ENCODE measurements around the gene GP1BB. TPM values are rescaled to one million over a fixed set of nuclear protein-coding genes. Genes with fewer than 3 reads are reported as not detected.

GP1BB gene
- total RNA-seq, 1 donor from 2014 or later, result 3.0 TPM

DNA sequence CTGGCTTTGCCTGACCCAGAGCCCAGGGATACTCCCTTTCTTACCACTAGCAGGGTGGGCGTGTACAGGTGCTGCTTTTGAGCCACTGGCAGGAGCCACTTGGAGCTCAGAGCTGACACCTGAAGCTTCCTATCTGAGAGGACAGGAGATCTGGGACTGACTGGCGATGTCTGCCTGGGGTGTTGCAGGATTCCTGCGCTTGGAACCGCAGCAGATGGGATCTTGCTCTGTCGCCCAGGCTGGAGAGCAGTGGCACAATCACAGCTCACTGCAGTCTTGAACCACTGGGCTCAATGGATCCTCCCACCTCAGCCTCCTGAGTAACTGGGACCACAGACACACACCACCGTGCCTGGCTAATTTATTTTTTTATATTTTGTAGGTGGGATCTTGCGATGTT, 17.7 kb downstream of the GP1BB start:
- DNase-seq (ENCODE audit: low read depth in 2 of 2), result no peak

DNA sequence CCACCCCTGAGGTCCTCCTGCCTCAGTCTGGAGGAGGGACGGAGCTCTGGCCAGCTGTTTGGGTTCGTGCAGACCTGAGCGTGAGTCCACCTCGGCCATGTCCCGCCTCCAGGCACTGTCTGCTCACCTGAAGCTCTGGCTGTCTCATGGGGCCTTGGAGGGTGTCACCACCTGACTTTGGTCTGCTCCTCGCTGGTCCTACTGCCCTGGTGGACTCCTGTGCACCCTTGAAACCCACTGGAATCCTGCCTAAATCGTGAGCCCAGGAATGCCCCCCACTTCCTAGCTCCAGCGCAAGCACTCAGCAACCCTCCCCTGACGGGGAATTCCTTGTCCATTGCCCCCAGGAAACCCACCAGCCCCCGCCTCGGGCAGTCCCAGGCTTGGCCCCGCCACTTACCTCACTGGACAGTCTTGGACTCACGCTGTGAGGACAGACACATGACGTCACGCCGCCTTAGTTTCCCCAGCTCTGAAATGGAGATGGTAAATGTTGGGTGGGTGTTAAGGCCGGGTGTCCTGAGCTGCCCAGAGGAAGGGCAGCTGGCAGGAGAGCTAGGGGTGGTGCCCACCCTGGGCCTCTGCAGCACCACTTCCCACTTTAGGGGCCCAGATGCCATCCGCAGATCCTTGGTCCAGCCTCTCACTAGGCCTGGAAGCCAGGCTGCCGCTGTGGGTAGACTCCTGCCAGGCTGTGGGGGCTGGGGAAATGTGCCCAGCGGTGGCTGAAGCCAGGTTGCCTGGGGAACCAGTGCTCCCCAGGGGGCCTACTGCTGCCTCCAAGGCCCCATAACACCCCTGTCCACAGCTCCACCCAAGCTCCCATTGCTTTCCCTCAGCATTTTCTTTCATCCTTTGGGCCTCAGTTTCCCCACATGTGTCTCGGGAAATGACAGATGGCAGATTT, 19.1 kb downstream of the GP1BB start:
- DNase-seq (ENCODE audit: low read depth in 2 of 2), result no peak

DNA sequence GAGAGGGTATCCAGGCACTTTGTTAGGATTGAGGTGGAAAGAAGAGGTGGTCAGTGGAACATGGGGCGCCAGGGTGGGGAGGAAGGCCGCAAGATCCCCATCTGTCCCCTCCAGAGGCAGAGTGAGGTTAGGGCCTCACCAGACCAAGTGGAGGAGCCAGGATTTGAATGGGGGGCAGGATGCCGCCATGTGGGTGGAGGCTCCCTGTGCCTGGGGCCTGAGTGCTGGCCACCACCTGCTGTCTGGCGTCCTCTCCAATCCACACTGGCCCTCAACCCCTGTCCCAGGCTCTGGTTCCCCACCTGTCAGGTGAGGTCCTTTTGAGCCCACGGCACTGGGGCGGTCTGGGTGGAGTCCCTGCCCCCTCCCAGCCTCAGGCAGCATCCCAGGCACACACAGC, 19.7 kb downstream of the GP1BB start:
- DNase-seq (ENCODE audit: low read depth in 2 of 2), result no peak

DNA sequence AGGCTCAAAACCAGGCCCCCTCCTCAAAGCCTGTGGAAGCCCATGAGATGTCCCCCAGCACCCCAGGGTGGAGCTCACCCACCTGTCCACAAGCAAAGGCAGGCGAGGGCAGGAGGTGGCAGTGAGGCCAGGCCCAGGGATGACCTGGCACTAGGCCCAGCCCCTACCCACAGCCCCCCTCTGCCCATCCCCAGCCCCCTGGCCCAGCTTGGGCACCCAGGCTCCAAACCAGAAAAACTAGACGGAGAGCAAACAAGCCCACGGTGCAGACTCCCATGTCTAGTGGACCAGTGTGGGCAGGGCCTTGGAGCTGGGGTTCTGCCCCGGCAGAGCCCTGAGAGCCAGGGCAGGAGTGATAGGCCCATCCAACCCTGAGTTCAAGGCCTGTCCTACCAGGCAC, 20.3 kb downstream of the GP1BB start:
- DNase-seq (ENCODE audit: low read depth in 2 of 2), result no peak

DNA sequence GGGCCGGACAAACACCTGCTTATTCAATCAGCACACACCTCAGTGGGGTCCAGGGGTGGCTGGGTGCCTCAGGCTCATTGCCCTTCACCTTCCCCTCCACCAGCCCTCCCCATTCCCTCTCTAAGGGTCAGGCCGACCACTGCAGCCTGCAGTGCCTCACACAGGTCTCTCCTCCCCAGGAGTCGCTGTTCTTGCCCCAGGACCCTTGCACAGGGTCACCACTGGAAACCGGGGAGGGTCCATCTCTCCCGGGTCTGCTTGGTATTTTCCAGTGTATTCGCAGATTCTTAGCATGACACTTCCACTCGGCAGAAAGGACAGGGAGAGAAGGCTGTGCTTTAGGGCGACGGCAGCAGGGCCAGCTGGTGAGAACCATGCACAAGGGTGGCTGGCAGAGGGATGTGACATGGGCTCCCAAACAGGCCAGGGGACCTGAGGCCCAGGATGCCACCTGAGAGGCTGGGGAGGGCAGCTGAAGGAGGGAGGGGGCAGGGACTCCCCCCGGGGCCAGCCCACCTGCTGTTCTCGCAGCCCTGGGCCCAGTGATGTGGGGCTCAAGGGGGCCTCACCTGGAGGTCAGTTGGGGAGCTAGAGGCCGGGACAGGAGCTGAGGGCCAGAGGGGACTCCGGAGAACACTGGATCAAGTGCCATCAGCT, 21.1 kb downstream of the GP1BB start:
- DNase-seq (ENCODE audit: low read depth in 2 of 2), result no peak

DNA sequence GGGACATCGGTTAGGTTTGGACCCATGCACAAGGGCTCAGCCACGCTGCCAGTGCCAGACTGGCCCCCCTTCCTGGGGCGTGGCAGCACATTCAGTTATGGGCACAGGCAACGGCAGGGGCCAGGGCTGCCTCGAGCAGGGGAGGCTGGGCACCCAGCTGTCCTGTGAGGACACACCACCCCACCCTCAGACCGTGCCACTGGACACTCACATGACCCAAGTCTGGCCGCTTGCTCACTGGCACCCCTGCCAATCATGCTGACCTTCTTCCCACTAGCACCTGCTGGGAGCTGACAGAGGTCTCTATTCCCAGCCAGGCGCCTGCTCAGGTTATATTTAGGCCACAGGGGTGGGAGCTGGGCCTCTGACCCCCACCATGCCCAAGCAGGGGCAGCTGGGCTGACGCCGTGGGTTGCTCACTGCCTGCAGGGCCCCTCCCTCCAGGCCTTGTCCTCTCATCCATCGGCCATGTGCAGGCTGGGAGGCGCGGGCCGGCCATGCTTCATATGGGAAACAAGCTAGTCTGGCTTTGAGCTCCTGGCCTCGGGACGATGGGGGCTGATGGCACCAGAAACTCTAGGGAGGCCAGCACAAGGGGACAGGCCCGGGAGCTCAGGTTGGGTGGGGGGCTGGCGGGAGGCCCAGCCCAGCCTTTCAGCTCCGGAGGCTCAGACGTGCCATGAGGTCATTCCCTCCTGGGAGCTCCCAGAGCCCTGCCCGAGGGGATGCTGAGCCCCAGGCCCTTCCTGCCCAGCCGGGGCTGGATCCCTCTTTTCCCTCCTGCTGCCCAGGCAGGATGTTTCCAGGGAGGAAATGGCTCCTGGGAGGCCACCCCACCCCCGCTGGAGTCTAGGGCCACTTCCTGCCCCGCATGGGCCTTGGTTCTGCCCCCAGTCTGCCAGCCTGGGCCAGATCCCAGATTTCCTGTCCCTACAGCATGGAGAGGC, 22.1 kb downstream of the GP1BB start:
- DNase-seq (ENCODE audit: low read depth in 2 of 2), result no peak

DNA sequence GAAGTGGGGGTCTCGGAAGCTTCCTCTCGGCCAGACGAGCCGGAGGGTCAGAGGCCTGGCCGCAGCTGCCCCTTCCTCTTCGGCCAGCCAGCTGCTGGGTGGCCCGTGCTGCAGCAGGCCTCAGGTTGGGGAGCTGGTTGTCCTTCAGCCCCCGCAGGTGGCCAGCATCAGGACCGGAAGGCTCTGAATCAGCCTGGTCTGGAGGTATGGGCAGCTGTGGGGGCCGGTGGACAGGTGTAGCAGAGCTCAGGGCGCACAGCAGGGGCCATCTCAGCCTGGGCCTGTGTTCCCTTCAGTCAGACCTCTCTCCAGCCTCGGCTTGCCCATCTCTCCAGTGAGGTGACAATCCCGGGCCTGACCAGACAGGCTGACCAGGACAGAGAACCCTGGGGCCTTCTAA, 23.4 kb downstream of the GP1BB start:
- DNase-seq (ENCODE audit: low read depth in 2 of 2), result no peak

DNA sequence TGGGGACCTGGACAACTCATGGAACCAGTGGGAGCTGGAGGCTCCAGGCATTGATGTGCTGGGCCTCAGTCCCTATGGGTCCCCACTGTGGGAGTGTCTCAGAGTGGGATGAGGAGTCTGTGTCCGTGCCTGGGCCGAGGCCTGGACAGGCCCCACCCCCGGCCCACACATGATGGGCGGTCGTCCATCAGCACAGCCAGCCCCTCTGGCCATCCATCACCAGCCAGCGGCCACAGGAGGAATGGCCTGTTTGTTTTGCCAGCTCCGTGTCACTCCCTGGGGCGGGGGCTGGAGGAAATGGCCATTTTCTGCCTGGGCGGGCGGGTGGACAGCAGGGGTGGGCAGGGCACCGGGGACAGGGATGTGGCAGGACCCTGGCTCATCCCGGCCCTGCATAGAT, 24.2 kb downstream of the GP1BB start:
- DNase-seq (ENCODE audit: low read depth in 2 of 2), result no peak

DNA sequence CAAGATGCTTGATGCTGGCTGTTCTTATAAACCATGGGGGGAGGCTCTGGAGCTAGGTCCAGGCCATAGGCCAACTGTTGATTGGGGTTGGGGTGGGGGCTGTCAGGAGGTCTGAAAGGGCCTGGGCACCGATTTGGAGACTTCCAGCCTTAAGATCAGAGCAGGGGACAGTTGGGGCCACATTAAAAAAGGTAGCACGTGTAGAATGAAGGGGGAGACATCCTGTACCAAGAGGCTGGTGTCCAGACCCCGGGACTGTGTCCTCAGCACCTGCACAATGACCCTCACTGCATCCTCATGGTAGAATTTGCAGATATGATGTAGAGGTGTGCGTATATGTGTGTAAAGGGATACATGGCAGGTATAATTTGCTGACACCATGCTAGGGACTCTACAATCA, 24.8 kb downstream of the GP1BB start:
- no peak for DNase-seq (ENCODE audit: low read depth in 2 of 2)

DNA sequence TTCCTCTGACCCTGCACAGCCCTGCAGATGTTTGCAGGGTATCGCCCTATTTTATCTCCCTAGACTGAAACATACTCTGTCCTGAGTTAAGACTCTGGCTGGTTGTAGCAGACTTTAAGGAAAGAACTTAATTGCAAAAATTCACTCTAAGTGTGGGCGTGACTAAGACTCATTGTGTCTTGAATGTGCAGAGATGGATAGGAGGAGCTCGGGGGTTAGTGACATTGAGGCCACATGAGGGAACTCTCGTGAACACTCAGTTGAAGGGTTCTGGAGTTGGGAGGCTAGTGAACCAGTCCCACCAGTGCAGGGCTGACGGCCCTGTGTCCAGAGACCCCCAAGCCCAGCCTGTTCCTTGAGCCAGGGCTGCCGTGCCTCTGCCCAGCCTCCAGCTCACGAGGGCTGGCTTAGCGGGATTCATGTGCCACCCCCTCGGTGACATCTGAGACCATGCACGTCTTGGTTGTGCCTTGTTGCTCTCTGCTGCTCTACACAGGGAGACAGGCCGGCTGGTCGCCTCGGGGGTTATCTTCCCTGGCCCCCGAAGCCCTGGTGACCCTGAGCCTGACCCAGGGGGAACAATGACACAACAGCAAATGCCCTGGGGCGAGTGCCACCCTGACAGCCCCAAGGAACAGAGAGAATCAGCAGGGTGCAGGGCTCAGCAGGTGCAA, 25.8 kb downstream of the GP1BB start:
- no peak for DNase-seq (ENCODE audit: low read depth in 2 of 2)

DNA sequence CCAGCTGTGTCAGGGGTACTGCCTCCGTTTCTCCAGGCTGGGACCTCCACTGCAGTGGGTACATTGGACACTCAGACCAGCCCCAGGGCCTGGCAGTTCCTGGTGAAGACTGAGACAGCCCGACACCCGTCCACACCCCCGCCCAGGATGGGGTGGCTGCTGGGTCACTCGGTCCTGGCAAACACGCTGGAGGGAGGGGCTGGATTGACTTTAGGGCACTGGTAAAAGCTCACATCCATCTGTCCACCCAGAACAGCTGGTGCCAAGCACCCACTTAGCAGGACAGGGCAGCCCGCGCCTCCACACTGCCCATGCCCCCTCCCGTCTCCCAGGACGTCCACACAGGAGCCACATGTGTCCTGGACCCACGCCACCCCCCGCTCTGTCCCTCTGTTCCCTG, 26.5 kb downstream of the GP1BB start:
- no peak for DNase-seq (ENCODE audit: low read depth in 2 of 2)

DNA sequence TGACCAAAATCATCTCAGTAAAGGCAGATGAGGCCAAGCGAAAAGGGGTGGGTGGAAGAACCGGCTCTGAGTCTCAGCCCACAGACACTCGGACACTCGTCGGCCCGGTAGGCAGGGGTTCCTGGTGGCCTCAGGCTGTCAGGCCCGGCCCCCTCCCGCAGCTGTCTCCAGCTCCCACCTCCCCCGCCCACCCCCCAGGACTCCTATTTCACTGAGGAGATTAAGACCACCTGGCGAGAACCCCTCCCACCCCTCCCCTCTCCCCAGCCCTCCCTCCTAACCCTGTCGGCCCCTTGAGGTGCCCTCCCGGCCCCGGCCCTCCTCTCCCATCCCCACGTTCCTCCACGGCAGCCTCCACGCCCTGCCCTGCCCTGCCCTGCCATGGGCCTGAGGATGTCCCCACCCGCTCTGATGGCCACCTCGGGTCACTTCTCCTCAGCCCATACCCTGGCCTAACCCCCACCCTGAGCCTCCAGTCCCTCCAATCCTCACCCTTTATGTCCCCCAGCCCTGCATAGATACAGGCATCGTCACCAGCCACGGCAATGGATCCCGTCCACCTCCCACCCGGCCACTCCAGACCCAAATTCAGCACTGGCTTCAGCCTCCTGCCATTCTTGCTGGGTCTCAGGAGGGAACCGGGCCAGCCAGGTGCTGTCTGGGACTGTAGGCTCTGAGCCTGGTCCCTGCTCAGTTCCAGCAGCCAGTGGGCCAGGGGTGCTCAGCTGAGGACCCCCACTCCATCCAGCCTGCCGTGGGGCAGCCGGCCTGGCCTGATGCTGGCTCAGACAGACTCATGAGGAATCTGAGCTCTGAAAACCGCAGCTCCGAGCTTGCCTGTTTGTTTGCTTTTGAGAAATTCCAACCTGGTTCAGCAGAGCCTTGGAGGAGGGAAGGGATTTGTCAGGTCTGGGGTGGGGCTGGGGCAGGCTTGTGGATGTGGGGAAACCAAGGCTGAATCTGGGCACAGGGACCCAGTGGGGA, 27.5 kb downstream of the GP1BB start:
- no peak for DNase-seq (ENCODE audit: low read depth in 2 of 2)

DNA sequence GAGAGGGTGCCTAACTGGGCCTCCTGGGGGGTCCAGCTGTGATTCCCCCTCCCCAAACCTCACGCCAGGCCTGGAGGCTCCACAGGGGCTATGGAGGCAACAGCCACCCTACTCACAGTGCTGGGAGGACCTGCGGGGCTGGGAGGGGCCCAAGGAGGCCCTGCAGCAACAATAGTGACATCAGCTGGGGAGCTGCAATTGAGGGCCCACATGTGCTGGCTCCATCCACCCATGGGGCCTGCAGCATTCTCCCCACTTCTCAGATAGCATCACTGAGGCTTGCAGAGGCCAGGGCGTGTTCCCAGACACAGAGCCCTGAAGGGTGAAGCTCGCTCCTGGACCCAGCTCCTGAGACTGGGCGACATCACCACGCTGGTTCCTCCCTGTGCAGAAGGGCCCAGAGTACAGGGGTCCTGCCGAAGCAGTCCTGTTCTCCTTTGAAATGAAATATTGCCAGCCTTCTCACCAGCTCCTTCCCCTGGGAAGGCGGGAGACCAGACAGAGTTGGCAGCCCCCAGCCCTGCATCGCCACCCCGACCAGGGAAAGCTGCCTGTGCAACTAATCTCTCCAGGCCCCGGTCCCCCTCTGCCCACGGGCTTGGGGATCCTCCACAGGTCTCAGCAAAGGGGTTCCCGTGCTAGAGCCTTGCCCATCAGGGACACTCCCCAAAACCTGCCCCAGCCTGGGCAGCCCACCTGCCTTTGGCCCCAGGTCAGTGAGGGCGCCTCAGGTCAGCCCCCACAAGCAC, 28.3 kb downstream of the GP1BB start:
- no peak for DNase-seq (ENCODE audit: low read depth in 2 of 2)

DNA sequence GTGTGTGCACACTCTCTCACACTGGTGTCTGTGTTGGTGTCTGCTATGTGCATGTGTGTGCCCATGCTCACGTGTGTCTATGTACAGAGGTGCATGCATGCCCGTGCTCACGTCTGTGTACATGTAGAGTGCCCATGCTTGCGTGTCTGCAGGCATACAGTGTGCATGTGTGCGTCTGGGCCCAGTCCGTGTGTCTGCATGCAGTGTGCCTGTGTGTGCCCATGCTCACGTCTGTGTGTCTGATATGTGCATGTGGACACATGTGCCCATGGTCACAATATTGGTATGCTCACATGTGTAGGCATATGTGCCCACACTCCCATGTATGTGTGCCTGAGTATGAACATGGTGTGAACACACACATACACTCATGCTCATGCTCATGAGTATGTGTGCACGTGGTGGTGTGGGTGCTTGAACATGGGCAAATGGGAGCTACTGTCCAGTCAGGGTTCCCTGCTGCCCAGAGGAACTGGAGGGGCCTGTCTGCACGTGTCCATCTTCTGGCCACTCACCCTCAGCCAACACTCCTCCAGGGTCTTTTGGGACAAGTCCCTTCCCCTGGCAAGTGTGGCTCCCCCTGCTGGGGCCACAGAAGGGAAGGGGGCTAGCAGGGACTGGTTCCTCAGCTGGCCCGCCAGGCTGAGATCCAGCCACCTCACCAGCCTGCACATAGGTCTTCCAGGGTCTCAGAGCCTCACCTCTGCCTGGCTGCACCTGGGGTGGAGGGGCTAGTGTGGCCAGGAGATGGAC, 29.9 kb downstream of the GP1BB start:
- DNase-seq (ENCODE audit: low read depth in 2 of 2), result no peak

DNA sequence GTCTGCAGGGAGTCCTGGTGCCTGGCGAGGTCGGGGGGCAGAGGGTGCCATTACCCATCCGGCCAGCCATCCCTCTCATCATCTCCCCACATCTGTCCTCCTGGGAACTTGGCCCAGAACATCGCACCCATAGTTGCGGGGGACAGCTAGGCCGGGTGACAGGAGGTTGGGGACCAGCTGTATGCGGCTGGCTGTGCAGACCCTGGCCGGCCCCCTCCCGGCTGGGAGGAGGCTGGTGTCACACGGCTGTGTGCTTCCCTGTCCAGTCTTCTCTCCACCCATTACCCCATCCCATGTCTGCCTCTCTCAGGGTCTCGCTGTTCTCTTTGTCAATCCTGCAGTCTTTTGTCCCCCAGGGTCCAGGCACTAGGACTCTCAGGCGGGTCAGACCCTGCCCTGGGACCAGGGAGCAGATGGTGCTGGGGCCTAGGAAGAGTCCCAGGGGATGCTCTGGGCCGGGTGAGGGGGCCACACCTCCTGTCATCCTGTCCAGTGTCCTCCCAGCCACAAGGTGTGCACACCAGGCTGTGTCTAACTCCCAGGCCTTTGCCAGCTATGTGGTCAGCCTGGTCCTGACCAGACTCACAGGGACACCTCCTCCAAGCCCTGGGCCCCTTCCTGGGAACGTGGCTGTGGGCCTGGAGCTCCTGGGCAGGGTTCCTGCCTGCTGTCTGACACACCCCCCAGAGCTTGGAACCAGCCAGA, 30.8 kb downstream of the GP1BB start:
- DNase-seq (ENCODE audit: low read depth in 2 of 2), result no peak

DNA sequence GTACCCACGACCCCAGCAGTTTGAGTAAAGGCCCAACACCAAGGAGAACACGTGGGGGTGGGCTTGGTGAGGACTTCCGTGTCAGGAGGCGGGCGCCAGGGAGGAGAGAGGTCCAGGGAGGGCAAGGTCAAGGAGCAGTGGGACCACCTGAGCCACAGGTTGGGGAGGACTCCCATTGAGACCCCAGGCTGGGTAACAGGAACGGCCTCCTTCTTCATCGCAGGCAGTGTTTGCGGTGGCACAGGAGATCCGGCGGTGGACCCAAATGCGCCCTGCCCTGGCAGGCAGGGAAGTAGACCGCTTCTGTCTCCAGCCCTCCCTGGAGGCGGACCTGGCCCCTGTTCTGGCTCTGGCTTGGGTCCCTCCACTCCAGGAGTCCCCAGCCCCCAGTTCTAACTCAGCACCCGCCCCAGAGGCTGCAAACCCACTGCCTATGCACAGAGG, 31.4 kb downstream of the GP1BB start:
- DNase-seq (ENCODE audit: low read depth in 2 of 2), result no peak

DNA sequence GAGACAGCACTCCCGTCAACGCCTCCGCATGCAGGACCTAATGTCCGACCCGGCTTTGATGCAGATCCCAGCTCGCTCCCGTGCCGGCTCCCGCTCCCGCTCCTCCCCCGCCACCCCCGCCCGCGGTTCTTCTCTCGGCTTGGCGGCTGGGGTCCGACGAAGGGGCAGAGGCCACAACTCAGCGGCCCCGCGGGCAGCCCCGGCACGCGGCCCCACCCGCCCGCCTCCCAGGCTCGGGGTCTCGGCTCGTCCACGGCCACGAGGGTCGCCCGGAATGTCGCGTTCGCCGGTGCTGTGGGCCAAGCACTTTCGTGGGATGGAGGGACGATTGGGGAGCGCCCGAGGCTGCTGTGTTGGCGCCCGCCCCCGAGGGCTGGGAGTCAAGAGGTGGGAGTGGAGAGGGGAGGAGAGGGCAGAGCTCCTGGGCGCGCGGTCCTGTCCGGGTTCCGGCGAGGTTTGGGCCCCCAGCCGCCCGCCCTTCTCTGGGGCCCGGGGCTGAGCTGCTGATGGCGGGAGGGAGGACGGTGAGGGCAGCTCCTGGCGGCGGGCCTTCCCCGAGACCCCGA, 31.9 kb downstream of the GP1BB start:
- DNase-seq (ENCODE audit: low read depth in 2 of 2), result no peak
